CD4-positive, alpha-beta T cell treated with Interleukin-4 for 4 hours (primary cell): ENCODE results near the gene NDRG3.
"Not testable (repeated sequence)": the region's sequence is repeated elsewhere in the genome, so short reads cannot be mapped to it uniquely, and the experiment has no call there.

ENCODE experiments used
- DNase-seq: peaks from one replicate; pipeline ENCODE4 v3.0.0-alpha.2; 2020

The NDRG3 gene

GRCh38 chr20:36686504-36686903 lies 59.4 kb downstream of the NDRG3 start:
- DNase-seq = no peak

- DNase-seq = no peak
Measured at GRCh38 chr20:36684747-36685146, 61.1 kb downstream of the NDRG3 start.

GRCh38 chr20:36682311-36682710 lies 63.6 kb downstream of the NDRG3 start:
- DNase-seq = no peak

GRCh38 chr20:36677422-36677771 lies 68.5 kb downstream of the NDRG3 start:
- DNase-seq = no peak

- no peak for DNase-seq
Measured at GRCh38 chr20:36676701-36677421, 69.0 kb downstream of the NDRG3 start.

- not testable (repeated sequence) for DNase-seq
Measured at GRCh38 chr20:36675545-36675944, 70.3 kb downstream of the NDRG3 start.

- no peak for DNase-seq
Measured at GRCh38 chr20:36672991-36673390, 72.9 kb downstream of the NDRG3 start.

- no peak for DNase-seq
Measured at GRCh38 chr20:36670665-36671357, 75.1 kb downstream of the NDRG3 start.

GRCh38 chr20:36666181-36666740 lies 79.6 kb downstream of the NDRG3 start:
- DNase-seq = peak; percentile 2

GRCh38 chr20:36663031-36663430 lies 82.9 kb downstream of the NDRG3 start:
- no peak for DNase-seq

GRCh38 chr20:36658300-36658699 lies 87.6 kb downstream of the NDRG3 start:
- peak; percentile 37 for DNase-seq

- no peak for DNase-seq
Measured at GRCh38 chr20:36656733-36657132, 89.2 kb downstream of the NDRG3 start.

- DNase-seq = no peak
Measured at GRCh38 chr20:36655004-36655403, 90.9 kb downstream of the NDRG3 start.

- no peak for DNase-seq
Measured at GRCh38 chr20:36654506-36654905, 91.4 kb downstream of the NDRG3 start.

GRCh38 chr20:36653456-36653855 lies 92.4 kb downstream of the NDRG3 start:
- DNase-seq = no peak

GRCh38 chr20:36647196-36648121 lies 98.4 kb downstream of the NDRG3 start:
- no peak for DNase-seq

- no peak for DNase-seq
Measured at GRCh38 chr20:36646678-36647077, 99.2 kb downstream of the NDRG3 start.

GRCh38 chr20:36645998-36646397 lies 99.9 kb downstream of the NDRG3 start, which contains the start of gene SLA2:
Gene SLA2 (minus strand): TSS chr20:36646196. CDS start chr20:36641335, 4,861 bp downstream.
- DNase-seq = peak; percentile 68

- DNase-seq = no peak
Measured at GRCh38 chr20:36645353-36645752, 100.5 kb downstream of the NDRG3 start.

- DNase-seq = peak; percentile 51
Measured at GRCh38 chr20:36644706-36645095, 101.2 kb downstream of the NDRG3 start.

- peak; percentile 73 for DNase-seq
Measured at GRCh38 chr20:36644032-36644705, 101.7 kb downstream of the NDRG3 start.

GRCh38 chr20:36642136-36642535 lies 103.8 kb downstream of the NDRG3 start:
- no peak for DNase-seq

- DNase-seq = no peak
Measured at GRCh38 chr20:36641506-36641843, 104.4 kb downstream of the NDRG3 start.
